H9 (cell line): ENCODE results near the gene DACT2. TPM values are rescaled to one million over a fixed set of nuclear protein-coding genes. Genes with fewer than 3 reads are reported as not detected.
"Not testable (repeated sequence)": the region's sequence is repeated elsewhere in the genome, so short reads cannot be mapped to it uniquely, and the experiment has no call there.

Experiments
- DNase-seq: peaks from one replicate; pipeline ENCODE4 v3.0.0-alpha.2; 2017
- H2AFZ ChIP-seq: one replicate; pipeline ENCODE4 v1.6.1; 2013; ENCODE audit warnings: mild to moderate bottlenecking, low read length, control low read depth, moderate library complexity
- H2AK5ac ChIP-seq: 2 replicates; pipeline ENCODE4 v1.6.1; 2013; ENCODE audit warnings: low read length, control low read depth, mixed read lengths; ENCODE audit not compliant: insufficient read length
- H2BK120ac ChIP-seq: one replicate; pipeline ENCODE4 v1.6.1; 2013; ENCODE audit warnings: low read depth, mild to moderate bottlenecking, low read length, control low read depth, inconsistent platforms; ENCODE audit not compliant: poor library complexity, severe bottlenecking
- H2BK12ac ChIP-seq: 2 replicates; pipeline ENCODE4 v1.6.1; 2013; ENCODE audit warnings: low read length, control low read depth, mixed read lengths, low read depth; ENCODE audit not compliant: insufficient read length
- H2BK15ac ChIP-seq: 2 replicates; pipeline ENCODE4 v1.6.1; 2013; ENCODE audit warnings: low read depth, low read length, control low read depth
- H2BK20ac ChIP-seq: one replicate; pipeline ENCODE4 v1.6.1; 2013; ENCODE audit warnings: low read depth, mild to moderate bottlenecking, low read length, control low read depth, inconsistent platforms; ENCODE audit not compliant: poor library complexity, severe bottlenecking
- H2BK5ac ChIP-seq: 2 replicates; pipeline ENCODE4 v1.6.1; 2013; ENCODE audit warnings: low read length, control low read depth, mixed read lengths; ENCODE audit not compliant: insufficient read length
- H3K14ac ChIP-seq: 2 replicates; pipeline ENCODE4 v1.6.1; 2013; ENCODE audit warnings: low read length, control low read depth; ENCODE audit not compliant: insufficient read depth
- H3K18ac ChIP-seq: 2 replicates; pipeline ENCODE4 v1.6.1; 2013; ENCODE audit warnings: low read depth, mild to moderate bottlenecking, mixed read lengths, low read length, control low read depth; ENCODE audit not compliant: insufficient read length
- H3K23ac ChIP-seq: 2 replicates; pipeline ENCODE4 v1.6.1; 2013; ENCODE audit warnings: low read length, control low read depth, mixed read lengths, low read depth; ENCODE audit not compliant: insufficient read length
- H3K23me2 ChIP-seq: 2 replicates; pipeline ENCODE4 v1.6.1; 2013; ENCODE audit warnings: low read depth, mild to moderate bottlenecking, mixed read lengths, low read length, control low read depth; ENCODE audit not compliant: insufficient read length, poor library complexity, severe bottlenecking
- H3K27ac ChIP-seq: 2 replicates; pipeline ENCODE4 v1.5.1; 2013; ENCODE audit warnings: low read length, control low read depth, mixed read lengths, low read depth; ENCODE audit not compliant: insufficient read length
- H3K27me3 ChIP-seq: 2 replicates; pipeline ENCODE4 v1.6.1; 2013; ENCODE audit warnings: low read length, control low read depth, inconsistent platforms; ENCODE audit not compliant: insufficient read depth
- H3K4ac ChIP-seq: 2 replicates; pipeline ENCODE4 v1.6.1; 2013; ENCODE audit warnings: low read depth, mild to moderate bottlenecking, control low read depth, inconsistent platforms, low read length, moderate library complexity
- H3K4me1 ChIP-seq: 2 replicates; pipeline ENCODE4 v1.6.1; 2013; ENCODE audit warnings: low read length, control low read depth, inconsistent platforms; ENCODE audit not compliant: insufficient read depth
- H3K4me2 ChIP-seq: 2 replicates; pipeline ENCODE4 v1.6.1; 2013; ENCODE audit warnings: low read length, control low read depth, mixed read lengths; ENCODE audit not compliant: insufficient read length, insufficient read depth
- H3K56ac ChIP-seq: 2 replicates; pipeline ENCODE4 v1.6.1; 2013; ENCODE audit warnings: low read depth, mild to moderate bottlenecking, mixed read lengths, low read length, control low read depth; ENCODE audit not compliant: insufficient read length
- H3K79me1 ChIP-seq: 2 replicates; pipeline ENCODE4 v1.6.1; 2013; ENCODE audit warnings: low read depth, mild to moderate bottlenecking, moderate library complexity, low read length, control low read depth, inconsistent platforms; ENCODE audit not compliant: insufficient read depth, poor library complexity, severe bottlenecking
- H3K79me2 ChIP-seq: 2 replicates; pipeline ENCODE4 v1.6.1; 2013; ENCODE audit warnings: low read length, control low read depth, inconsistent platforms; ENCODE audit not compliant: insufficient read depth
- H3K9ac ChIP-seq: 2 replicates; pipeline ENCODE4 v1.6.1; 2013; ENCODE audit warnings: low read length, control low read depth, mixed read lengths; ENCODE audit not compliant: insufficient read length; ENCODE audit errors: extremely low read depth
- H3K9me3 ChIP-seq: one replicate; pipeline ENCODE4 v1.6.1; 2013; ENCODE audit warnings: low read depth, low read length, inconsistent platforms; ENCODE audit not compliant: control insufficient read depth
- H3T11ph ChIP-seq: one replicate; pipeline ENCODE4 v1.6.1; 2013; ENCODE audit warnings: mild to moderate bottlenecking, low read length, control low read depth, inconsistent platforms
- H4K20me1 ChIP-seq: one replicate; pipeline ENCODE4 v1.6.1; 2013; ENCODE audit not compliant: control insufficient read depth, insufficient read length, insufficient read depth
- H4K5ac ChIP-seq: 2 replicates; pipeline ENCODE4 v1.6.1; 2013; ENCODE audit warnings: low read depth, mild to moderate bottlenecking, mixed read lengths, low read length, control low read depth; ENCODE audit not compliant: insufficient read length
- H4K8ac ChIP-seq: replicated peaks from 2 replicates; pipeline ENCODE4 v1.6.1; 2013; ENCODE audit warnings: low read length, control low read depth, mixed read lengths, low read depth; ENCODE audit not compliant: insufficient read length
- H4K91ac ChIP-seq: 2 replicates; pipeline ENCODE4 v1.6.1; 2013; ENCODE audit warnings: low read depth, mild to moderate bottlenecking, moderate library complexity, mixed read lengths, low read length, control low read depth; ENCODE audit not compliant: insufficient read length
- H3K27ac Mint-ChIP-seq, 3 experiments: 2 replicates in 2 of 3; 3 replicates in 1 of 3; pipeline ENCODE4 v1.8.0; 2020 to 2021; ENCODE audit warnings: mixed read lengths in 3 of 3, mild to moderate bottlenecking in 1 of 3, moderate library complexity in 1 of 3
- H3K27me3 Mint-ChIP-seq: 2 replicates; pipeline ENCODE4 v1.8.0; 2021; ENCODE audit warnings: low read depth, mild to moderate bottlenecking, moderate library complexity, mixed read lengths
- H3K36me3 Mint-ChIP-seq, 3 experiments: 2 replicates in 2 of 3; 3 replicates in 1 of 3; pipeline ENCODE4 v1.8.0; 2020 to 2021; ENCODE audit warnings: low read depth in 3 of 3, mixed read lengths in 3 of 3; ENCODE audit not compliant: insufficient read depth in 1 of 3
- H3K4me1 Mint-ChIP-seq, 2 experiments: 2 replicates each; pipeline ENCODE4 v1.8.0; 2020; ENCODE audit warnings: mixed read lengths in 2 of 2
- H3K4me3 Mint-ChIP-seq, 2 experiments: 2 replicates in 1 of 2; 3 replicates in 1 of 2; pipeline ENCODE4 v1.8.0; 2020 to 2021; ENCODE audit warnings: mild to moderate bottlenecking in 2 of 2, mixed read lengths in 2 of 2, moderate library complexity in 1 of 2
- H3K9me3 Mint-ChIP-seq, 2 experiments: 2 replicates in 1 of 2; 3 replicates in 1 of 2; pipeline ENCODE4 v1.8.0; 2020; ENCODE audit warnings: mild to moderate bottlenecking in 2 of 2, mixed read lengths in 2 of 2, moderate library complexity in 1 of 2
- CTCF ChIP-seq: fragments of 200-600 bp; sonication (generic); conservative IDR thresholded peaks from 3 replicates; pipeline ENCODE4 v1.8.0; 2021; ENCODE audit warnings: antibody characterized with exemption, mild to moderate bottlenecking
- WGBS: extraction: QIAGEN DNeasy Blood & Tissue Kit; methylation state at CpG from one replicate; pipeline ENCODE4 v1.1.7; 2013; ENCODE audit warnings: missing lambda C conversion rate, low lambda C conversion rate, mixed read lengths; ENCODE audit not compliant: insufficient read length; ENCODE audit errors: extremely low coverage; 5-methylcytosine and 5-hydroxymethylcytosine counted together
- total RNA-seq: library from RNA; stranded (reverse); gene quantifications from 2 replicates; pipeline ENCODE4 v1.2.1, GENCODE V29; 2021

Gene DACT2
- total RNA-seq, 1 experiment from 2014 or later: 1.8 TPM

DNA sequence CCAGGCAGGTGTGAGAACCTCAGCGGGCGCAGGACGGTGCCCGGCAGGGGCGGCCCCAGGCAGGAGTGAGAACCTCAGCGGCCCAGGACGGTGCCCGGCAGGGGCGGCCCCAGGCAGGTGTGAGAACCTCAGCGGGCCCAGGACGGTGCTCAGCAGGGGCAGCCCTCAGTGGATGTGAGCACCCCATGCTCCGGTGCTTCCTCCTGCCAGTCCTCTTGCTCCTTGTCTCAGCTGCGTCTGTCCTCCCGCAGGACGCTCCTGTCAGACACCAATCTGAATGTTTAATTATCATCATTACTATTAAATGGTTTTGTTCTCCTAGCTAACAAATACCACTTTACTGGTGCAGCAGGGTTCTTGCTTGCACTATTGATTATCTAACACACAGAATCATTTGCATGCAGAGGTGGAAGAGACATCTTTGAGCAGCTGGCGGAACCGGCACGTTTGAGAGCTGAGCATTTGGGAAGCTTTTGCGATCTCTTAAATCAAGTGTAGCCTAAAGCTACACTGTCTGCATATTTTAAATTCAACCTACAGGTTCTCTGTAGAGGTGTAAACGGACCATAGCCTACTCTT, 39.4 kb upstream of the DACT2 start:
- Histone ChIP-seq H3K4me1 (no peaks in the 10 kb centered on the region), H2AK5ac (no peak overlapping the region), H3K9ac (no peak overlapping the region), H3K27me3 (no peaks in the 10 kb centered on the region), H2BK20ac (no peak overlapping the region), H3K56ac (no peak overlapping the region), H4K8ac (no peak overlapping the region), H2BK120ac (no peak overlapping the region), H3K9me3 (no peaks in the 10 kb centered on the region), H3K4ac (no peak overlapping the region), H3K23ac (no peak overlapping the region), H3T11ph (no peak overlapping the region), H3K18ac (no peak overlapping the region), H2AFZ (no peak overlapping the region), H3K23me2 (no peaks in the 10 kb centered on the region), H3K79me1 (no peaks in the 10 kb centered on the region), H4K91ac (no peak overlapping the region), H2BK15ac (no peak overlapping the region), H3K4me2 (no peak overlapping the region), H3K79me2 (no peaks in the 10 kb centered on the region), H2BK5ac (no peak overlapping the region), H2BK12ac (no peak overlapping the region), H4K20me1 (no peaks in the 10 kb centered on the region), H3K14ac (no peak overlapping the region), H3K27ac (no peak overlapping the region), H4K5ac (no peak overlapping the region)
- Mint-ChIP-seq H3K4me3 (no peak overlapping the region), H3K4me1 (peaks cover 3% of the 10 kb centered on the region in 2 experiments), H3K27ac (no peak overlapping the region), H3K36me3 (peaks cover 0 to 21% (median 3%) of the 10 kb centered on the region in 3 experiments; a peak in 3 of 7 replicates), H3K9me3 (peaks cover 21 to 22% of the 10 kb centered on the region in 2 experiments), H3K27me3 (no peaks in the 10 kb centered on the region; the same call in 1 of the 2 replicates)
- TF ChIP-seq CTCF: no peak
- no CpG with 5 or more reads among the region's 20 CpGs for WGBS
- DNase-seq: no peak

DNA sequence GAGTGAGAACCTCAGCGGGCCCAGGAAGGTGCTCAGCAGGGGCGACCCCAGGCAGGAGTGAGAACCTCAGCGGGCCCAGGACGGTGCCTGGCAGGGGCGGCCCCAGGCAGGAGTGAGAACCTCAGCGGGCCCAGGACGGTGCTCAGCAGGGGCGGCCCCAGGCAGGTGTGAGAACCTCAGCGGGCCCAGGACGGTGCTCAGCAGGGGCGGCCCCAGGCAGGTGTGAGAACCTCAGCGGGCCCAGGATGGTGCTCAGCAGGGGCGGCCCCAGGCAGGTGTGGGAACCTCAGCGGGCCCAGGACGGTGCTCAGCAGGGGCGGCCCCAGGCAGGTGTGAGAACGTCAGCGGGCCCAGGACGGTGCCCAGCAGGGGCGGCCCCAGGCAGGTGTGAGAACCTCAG, 37.3 kb upstream of the DACT2 start:
- H3K4me3 Mint-ChIP-seq, H3K27ac ChIP-seq, H3K27me3 Mint-ChIP-seq, H4K20me1 ChIP-seq, H3K27ac Mint-ChIP-seq, H2AK5ac ChIP-seq, H3K79me1 ChIP-seq, H4K5ac ChIP-seq, H3K23me2 ChIP-seq, DNase-seq, H3K4me1 Mint-ChIP-seq, H3K4me2 ChIP-seq, H3K9me3 ChIP-seq, H3K23ac ChIP-seq, H3T11ph ChIP-seq, H3K4ac ChIP-seq, H2AFZ ChIP-seq, H4K8ac ChIP-seq, H2BK12ac ChIP-seq, H3K79me2 ChIP-seq, H3K18ac ChIP-seq, H3K4me1 ChIP-seq, H2BK20ac ChIP-seq, H3K56ac ChIP-seq, H2BK5ac ChIP-seq, H2BK120ac ChIP-seq, H3K14ac ChIP-seq, H3K9ac ChIP-seq, H3K27me3 ChIP-seq, H2BK15ac ChIP-seq, H4K91ac ChIP-seq: not testable (repeated sequence)
- WGBS: no CpG with 5 or more reads among the region's 20 CpGs
- Mint-ChIP-seq H3K9me3 (peaks cover 13 to 14% of the 10 kb centered on the region in 2 experiments), H3K36me3 (peaks cover 0 to 13% (median 0%) of the 10 kb centered on the region in 3 experiments; a peak in 2 of 7 replicates)
